Measurements from ENCODE around the gene TEAD1.
A peak's percentile ranks its signal among the peaks of the same experiment; 100 is the strongest.

Gene TEAD1

GRCh38 chr11:12860827-12861226 lies 186.6 kb downstream of the TEAD1 start:
- no peak for DNase-seq (ENCODE audit: low read depth)
- H3K4me3 ChIP-seq (ENCODE audit: low read length): no peak overlapping the region
- no peak for TF ChIP-seq CTCF (IDR thresholded peaks at IDR 0.05; ENCODE audit: insufficient read depth, low read depth, low read length, missing control alignments)

GRCh38 chr11:12862696-12863469 lies 188.7 kb downstream of the TEAD1 start:
- DNase-seq (ENCODE audit: low read depth): peak; percentile 53
- H3K4me3 ChIP-seq (ENCODE audit: low read length): no peak overlapping the region
- no peak for TF ChIP-seq CTCF (IDR thresholded peaks at IDR 0.05; ENCODE audit: insufficient read depth, low read depth, low read length, missing control alignments)

- no peak for DNase-seq (ENCODE audit: low read depth)
- no peak for TF ChIP-seq CTCF (IDR thresholded peaks at IDR 0.05; ENCODE audit: insufficient read depth, low read depth, low read length, missing control alignments)
- no peak overlapping the region for H3K4me3 ChIP-seq (ENCODE audit: low read length)
Observed at GRCh38 chr11:12863605-12864121, 189.4 kb downstream of the TEAD1 start.

GRCh38 chr11:12864316-12865156 lies 190.3 kb downstream of the TEAD1 start:
- peak; percentile 71 for DNase-seq (ENCODE audit: low read depth)
- TF ChIP-seq CTCF (IDR thresholded peaks at IDR 0.05; ENCODE audit: insufficient read depth, low read depth, low read length, missing control alignments): no peak
- H3K4me3 ChIP-seq (ENCODE audit: low read length): no peak overlapping the region

GRCh38 chr11:12865863-12866595 lies 191.8 kb downstream of the TEAD1 start:
- no peak for DNase-seq (ENCODE audit: low read depth)
- TF ChIP-seq CTCF (IDR thresholded peaks at IDR 0.05; ENCODE audit: insufficient read depth, low read depth, low read length, missing control alignments): no peak
- no peak overlapping the region for H3K4me3 ChIP-seq (ENCODE audit: low read length)

- no peak for DNase-seq (ENCODE audit: low read depth)
- H3K4me3 ChIP-seq (ENCODE audit: low read length): no peak overlapping the region
- no peak for TF ChIP-seq CTCF (IDR thresholded peaks at IDR 0.05; ENCODE audit: insufficient read depth, low read depth, low read length, missing control alignments)
Observed at GRCh38 chr11:12867531-12867930, 193.3 kb downstream of the TEAD1 start.

Data from epithelial cell of esophagus (primary cell).